COR-L47 (cell line): Measurements from ENCODE around the gene ATP2B1.

ENCODE experiments used
- DNase-seq: peaks from one replicate; lab custom pipeline; 2025; lab: John Stamatoyannopoulos, UW

ATP2B1 gene

DNA sequence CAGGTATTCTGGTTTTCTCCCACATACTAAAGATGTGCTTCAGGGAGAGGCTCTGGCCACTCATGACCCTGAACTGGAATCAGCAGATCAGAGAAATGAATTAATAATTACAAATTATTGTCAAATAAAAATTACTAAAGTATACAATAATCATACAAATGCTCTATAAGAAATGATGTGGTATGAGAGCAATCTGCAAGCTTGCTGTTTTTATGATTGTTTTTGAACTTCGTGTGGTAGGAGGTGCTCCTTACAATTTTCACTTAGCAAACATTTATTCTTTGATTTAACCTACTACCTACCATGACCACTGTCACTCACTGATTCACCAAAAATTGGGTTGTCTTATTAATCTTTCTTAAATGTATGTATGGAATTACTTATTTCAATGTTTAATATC, 16.2 kb downstream of the ATP2B1 start:
- no peak for DNase-seq

DNA sequence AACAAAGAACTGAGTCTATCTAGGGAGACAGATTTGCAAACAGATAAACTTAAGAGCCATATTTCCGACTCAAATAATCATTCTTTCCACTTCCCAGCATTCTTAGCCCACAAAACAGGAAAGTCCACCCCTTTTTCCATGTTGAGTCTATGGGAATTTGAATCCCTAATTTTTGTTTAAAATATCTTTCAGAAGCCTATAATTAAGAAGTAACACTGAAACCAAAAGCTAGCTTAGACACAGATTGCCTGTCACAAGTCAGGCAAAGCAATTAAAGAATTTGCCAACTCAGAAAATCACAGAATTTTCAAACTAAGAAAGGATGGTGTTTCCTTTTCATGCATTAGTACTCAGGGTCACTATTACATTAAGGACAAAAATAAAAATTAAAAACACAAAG, 17.0 kb downstream of the ATP2B1 start:
- DNase-seq = no peak

DNA sequence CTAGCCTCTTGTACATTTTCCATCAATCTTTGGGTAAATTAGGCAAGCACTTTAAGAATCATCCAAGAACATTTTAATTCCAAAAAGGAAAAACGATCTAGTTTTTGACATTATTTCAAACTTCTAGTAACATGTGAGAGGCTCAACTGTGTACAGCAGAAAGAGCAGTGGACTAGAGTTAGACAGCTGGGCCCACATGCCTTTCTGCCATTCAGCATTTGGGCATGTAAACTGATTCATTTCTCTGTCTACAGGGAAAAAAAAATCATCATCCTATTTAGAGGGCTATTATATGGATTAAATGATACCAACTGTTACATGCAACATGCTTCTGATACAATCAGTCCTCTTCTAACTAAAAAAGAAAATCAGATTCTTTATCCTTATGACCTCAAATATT, 17.7 kb downstream of the ATP2B1 start:
- no peak for DNase-seq

DNA sequence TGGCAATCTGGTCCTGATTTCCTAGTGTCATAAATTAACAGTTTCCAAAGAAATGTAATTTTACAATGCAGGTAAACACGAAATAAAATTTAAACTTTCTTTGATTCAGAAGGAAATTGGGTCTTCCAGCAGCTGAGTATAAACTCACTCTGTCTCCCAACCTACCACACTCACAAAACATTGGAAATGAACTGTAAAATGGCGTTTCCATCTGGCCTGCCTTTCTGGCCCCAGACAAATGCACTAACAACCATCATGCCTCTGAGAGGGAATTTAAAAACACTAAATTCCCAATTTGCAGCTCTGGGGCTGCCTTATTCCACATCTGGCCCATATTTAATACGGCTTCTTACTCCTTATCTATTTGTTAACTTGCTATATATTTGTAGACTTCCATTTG, 19.3 kb downstream of the ATP2B1 start:
- no peak for DNase-seq

DNA sequence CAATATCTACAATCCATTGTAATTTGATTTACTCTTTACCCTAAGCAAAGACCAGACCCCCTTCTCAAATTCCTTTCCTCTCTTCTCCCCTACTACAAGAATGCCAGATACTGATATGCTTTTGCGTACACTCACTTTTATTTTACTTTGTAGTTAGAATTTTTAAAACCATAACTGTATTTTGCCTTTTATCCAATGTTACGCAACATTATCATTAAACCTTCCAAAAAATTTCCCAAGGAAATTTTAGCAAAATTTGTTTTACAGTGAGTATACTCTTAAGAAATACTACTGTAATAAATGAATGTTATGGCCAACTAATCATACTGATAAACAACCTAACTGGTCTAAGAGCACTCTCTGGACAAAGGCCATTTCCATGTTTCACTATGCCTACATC, 22.3 kb downstream of the ATP2B1 start:
- DNase-seq = no peak

DNA sequence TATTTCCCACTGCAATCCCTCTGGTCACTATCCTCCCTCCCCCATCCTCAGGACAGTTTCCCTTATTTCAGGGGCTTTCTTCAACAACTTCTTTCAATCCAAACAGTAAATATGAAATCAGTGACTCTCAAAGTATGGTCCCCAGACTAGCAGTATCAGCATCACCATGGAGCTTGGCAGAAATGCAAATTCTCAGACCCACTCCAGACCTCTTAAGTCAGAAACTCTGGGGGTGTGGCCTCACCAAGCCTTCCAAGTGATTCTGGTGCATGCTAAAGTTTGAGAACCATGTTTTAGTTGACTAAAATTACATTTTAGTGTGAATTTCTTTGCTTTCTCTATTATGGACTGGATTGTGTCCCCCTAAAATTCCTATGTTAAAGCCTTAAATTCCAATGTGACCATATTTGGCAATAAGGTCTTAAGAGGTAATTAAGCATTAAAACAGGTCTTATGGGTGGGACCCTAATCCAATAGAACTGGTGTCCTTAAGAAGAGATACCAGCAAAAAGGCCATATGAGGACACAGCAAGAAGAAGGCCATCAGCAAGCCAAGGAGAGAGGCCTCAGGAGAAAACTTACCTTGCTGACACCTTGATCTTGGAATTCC, 23.2 kb downstream of the ATP2B1 start:
- DNase-seq = no peak

DNA sequence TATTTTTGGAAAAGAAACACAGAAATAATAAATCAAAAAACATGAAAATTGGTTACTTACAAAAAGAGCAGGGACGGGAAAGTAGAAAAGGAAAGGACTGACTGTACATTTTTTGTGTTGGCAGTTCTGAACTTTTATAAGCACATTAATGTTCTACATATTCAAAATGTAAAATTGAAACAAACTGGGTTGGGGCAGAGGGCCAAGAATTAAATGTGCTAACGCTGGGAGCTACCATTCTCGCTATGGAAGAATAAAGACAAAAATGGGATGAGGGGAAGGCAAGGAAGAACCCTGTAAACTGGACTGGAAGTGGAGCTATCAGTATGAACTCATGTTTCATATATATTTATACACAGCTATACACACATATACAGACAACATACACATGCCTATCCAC, 24.5 kb downstream of the ATP2B1 start:
- no peak for DNase-seq

DNA sequence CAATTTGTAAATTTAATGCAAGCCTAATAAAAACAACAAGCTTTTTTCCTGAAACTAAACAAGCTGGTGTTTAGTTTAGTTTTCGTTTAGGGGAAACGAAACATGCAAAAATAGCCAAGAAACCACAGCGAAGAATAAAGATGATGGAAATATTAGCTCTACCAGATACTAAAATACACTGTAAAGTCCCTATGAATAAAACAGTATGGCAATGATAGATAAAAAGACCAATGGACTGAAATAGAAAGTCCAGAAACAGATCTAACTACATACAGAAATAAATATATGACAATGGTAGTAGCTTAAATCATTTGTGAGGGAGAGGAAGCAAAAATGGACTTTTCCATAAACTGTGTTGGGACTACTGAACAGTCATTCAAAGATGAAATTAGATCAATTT, 26.4 kb downstream of the ATP2B1 start:
- no peak for DNase-seq

DNA sequence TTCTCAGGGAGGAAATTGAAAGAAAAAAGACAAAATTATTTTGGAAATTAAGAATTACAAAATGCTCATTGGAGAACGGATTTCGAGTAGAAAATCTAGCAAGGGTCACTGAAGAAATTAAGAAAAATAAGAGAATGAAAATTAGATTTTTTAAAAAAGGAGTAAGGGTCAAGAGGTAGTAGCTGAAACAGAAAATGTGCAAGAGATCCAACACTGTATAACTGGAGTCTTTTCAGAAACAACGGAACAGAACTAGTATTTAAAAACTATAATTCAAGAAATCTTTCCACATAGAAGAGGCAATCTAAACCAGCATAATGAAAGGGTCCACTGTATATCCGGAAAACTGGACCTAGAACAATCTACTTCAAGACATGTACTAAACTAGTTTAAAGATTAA, 28.2 kb downstream of the ATP2B1 start:
- DNase-seq = no peak

DNA sequence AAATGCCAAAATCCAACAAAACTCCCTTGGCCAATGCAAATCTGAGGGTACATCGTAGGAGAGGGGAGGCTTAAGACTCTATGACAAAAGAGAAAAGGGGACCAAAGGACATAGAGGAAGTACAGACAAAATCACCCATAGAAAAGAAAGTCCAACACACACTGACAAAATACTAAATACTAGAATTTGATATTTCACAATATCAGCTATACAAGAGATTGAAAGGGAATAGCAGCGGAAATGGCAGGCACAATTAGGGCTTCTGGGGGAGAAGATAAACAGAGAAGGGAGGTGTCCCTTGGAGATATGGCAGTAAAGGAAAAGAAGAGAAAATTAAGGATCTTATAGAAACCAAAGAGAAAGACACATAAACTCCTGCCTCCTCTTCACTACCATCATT, 29.0 kb downstream of the ATP2B1 start:
- no peak for DNase-seq

GRCh38 chr12:89678225-89678624, 30.4 kb downstream of the ATP2B1 start:
- no peak for DNase-seq

- DNase-seq = no peak
Measured at GRCh38 chr12:89676930-89677329, 31.7 kb downstream of the ATP2B1 start.

GRCh38 chr12:89674326-89674942, 34.2 kb downstream of the ATP2B1 start:
- no peak for DNase-seq

- no peak for DNase-seq
Measured at GRCh38 chr12:89673603-89674002, 35.0 kb downstream of the ATP2B1 start.

DNA sequence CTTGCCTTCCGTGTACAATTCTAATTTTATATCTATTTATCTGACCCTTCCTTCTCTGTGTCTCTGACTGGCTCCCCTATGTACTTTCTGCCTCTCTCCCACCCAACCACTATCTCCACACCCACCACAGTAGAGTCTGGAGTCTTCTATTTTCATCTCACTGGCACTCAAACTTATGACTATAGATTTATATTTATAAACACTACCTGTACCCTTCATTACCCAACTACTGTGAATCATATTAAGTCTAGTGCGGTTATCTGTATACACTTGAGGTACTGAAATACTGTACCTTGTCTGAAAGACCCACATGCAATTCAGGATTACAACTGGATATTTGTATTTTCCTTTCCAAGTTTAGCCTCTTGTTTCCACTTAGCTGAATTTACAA, 36.1 kb downstream of the ATP2B1 start:
- no peak for DNase-seq

DNA sequence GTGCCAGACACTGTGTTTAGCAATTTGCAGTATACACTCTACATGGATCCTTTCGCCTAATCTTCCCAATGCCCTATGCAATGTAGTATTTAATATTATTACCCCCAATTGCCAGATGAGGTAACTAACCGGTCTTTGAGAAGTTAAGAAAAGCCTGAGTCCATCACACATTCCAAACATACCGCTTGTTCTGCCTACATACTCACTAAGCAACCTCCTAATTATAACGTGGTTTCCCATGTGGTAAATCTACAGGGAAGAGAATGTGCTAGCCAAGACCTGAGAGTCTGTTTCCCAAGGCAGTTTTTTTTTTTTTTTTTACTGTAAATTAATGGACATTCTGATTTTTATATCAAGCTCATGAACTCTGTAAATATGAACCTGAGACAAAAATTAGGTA, 37.2 kb downstream of the ATP2B1 start:
- no peak for DNase-seq

- no peak for DNase-seq
Measured at GRCh38 chr12:89669197-89669596, 39.4 kb downstream of the ATP2B1 start.

- no peak for DNase-seq
Measured at GRCh38 chr12:89665556-89665955, 43.1 kb downstream of the ATP2B1 start.

GRCh38 chr12:89664441-89664840, 44.2 kb downstream of the ATP2B1 start:
- no peak for DNase-seq

GRCh38 chr12:89663577-89664357, 44.9 kb downstream of the ATP2B1 start:
- DNase-seq = no peak

- DNase-seq = no peak
Measured at GRCh38 chr12:89662623-89663022, 46.0 kb downstream of the ATP2B1 start.

DNA sequence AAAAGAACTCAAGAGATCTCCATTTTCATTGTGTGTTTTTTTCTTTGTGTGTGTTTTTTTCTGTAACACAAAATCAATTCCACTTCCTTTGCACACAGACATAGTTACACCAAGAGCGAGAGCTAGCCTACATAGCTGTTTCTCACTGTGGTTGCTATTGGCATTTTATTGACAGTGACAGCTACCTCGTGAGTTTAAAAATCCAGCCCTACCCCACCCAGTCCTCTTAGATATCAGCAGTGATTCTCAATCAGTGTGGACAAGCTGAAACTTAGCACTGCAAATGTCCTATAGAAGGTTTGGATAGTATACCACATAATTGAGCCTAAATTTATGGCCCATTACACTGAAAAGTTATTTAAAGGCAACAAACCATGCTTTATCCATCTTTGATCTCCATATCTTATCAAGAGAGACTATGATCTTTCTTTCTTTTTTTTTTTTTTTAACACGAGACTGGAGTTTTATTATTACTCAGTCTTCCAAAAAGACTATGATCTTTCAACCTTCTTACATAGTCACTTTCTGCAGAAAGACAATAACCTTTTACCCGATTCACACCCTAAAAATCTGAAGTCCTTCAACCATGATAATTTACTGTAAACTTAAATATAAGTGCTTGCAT, 46.8 kb downstream of the ATP2B1 start:
- no peak for DNase-seq

GRCh38 chr12:89657739-89658138, 50.9 kb downstream of the ATP2B1 start:
- DNase-seq = no peak
